Hepatocyte (in vitro differentiated cells): Measurements from ENCODE around the gene PPIF.

Experiments used
- EZH2phosphoT487 ChIP-seq: fragments of 200-600 bp; sonication (generic); IDR thresholded peaks from one replicate; pipeline ENCODE4 v1.6.1; 2018; ENCODE audit warnings: antibody characterized with exemption, mild to moderate bottlenecking, low read depth, moderate library complexity; ENCODE audit not compliant: unreplicated experiment, severe bottlenecking
- TF ChIP-seq, protein P1 (sequence below): fragments of 200-600 bp; sonication (generic); IDR thresholded peaks from 2 replicates; pipeline ENCODE4 v1.5.1; 2016; ENCODE audit warnings: antibody characterized with exemption, mild to moderate bottlenecking; ENCODE audit not compliant: poor library complexity

DNA sequence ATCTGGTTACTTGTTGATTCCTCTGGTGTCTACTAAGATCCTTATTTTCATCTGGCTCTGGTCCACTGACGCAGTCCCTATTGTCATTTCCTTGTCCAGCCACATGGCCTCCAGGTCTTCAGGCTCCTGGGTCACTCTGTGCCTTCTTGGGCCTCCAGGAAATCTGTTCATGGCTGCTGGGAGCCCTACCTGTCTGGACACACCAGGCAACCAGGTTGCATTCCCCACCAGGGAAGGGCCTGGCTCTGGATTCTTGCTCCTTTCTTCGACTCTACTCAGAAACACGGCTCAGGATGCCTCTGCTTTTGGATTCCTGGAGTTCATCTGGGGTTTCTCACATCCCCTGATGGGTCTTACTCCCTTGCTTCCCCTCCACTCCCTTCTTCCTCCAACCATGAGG lies 8.0 kb upstream of the PPIF start:
- TF ChIP-seq, protein P1, sequence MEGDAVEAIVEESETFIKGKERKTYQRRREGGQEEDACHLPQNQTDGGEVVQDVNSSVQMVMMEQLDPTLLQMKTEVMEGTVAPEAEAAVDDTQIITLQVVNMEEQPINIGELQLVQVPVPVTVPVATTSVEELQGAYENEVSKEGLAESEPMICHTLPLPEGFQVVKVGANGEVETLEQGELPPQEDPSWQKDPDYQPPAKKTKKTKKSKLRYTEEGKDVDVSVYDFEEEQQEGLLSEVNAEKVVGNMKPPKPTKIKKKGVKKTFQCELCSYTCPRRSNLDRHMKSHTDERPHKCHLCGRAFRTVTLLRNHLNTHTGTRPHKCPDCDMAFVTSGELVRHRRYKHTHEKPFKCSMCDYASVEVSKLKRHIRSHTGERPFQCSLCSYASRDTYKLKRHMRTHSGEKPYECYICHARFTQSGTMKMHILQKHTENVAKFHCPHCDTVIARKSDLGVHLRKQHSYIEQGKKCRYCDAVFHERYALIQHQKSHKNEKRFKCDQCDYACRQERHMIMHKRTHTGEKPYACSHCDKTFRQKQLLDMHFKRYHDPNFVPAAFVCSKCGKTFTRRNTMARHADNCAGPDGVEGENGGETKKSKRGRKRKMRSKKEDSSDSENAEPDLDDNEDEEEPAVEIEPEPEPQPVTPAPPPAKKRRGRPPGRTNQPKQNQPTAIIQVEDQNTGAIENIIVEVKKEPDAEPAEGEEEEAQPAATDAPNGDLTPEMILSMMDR: no peak
- no peak for TF ChIP-seq EZH2phosphoT487
